HepG2 (cell line): ENCODE results near the gene LATS1. TPM values are rescaled to one million over a fixed set of nuclear protein-coding genes. Genes with fewer than 3 reads are reported as not detected.

Experiments used
- AGO1 ChIP-seq: fragments of 200-400 bp; formaldehyde crosslinking; IDR thresholded peaks from 2 replicates; pipeline ENCODE4 v1.6.1; 2017; ENCODE audit warnings: mild to moderate bottlenecking, low read depth, low read length, moderate library complexity; ENCODE audit not compliant: poor library complexity, severe bottlenecking
- BHLHE40 ChIP-seq: IDR thresholded peaks from 2 replicates; pipeline ENCODE4 v1.6.1; 2011; ENCODE audit warnings: low read length, improper control_type of control experiment
- CENPT ChIP-seq: sonication (generic); formaldehyde crosslinking; IDR thresholded peaks from 2 replicates; pipeline ENCODE4 v1.8.0; 2022; ENCODE audit warnings: low read depth, mild to moderate bottlenecking, moderate library complexity, missing genetic modification reagents
- CHD4 ChIP-seq: fragments of 200-600 bp; sonication (generic); IDR thresholded peaks from 2 replicates; pipeline ENCODE4 v1.7.0; 2017; ENCODE audit warnings: mild to moderate bottlenecking, low read length, borderline replicate concordance
- HNF4G ChIP-seq, 2 experiments: sonication (generic) in 1 of 2; formaldehyde crosslinking in 1 of 2; IDR thresholded peaks; 2 replicates each; pipeline versions ENCODE4 v1.4.0 to v1.6.1; 2011 to 2020; ENCODE audit warnings: borderline replicate concordance in 2 of 2, low read depth in 2 of 2, mild to moderate bottlenecking in 2 of 2, low read length in 1 of 2, missing genetic modification reagents in 1 of 2, moderate library complexity in 1 of 2
- KAT2B ChIP-seq: fragments of 150-350 bp; IDR thresholded peaks from 2 replicates; pipeline ENCODE4 v1.6.1; 2014; ENCODE audit warnings: low read depth, low read length, borderline replicate concordance
- MED1 ChIP-seq: sonication (generic); formaldehyde crosslinking; IDR thresholded peaks from 2 replicates; pipeline ENCODE4 v1.4.0; 2020; ENCODE audit warnings: missing genetic modification reagents
- NFIC ChIP-seq: IDR thresholded peaks from 2 replicates; pipeline ENCODE4 v1.6.1; 2012; ENCODE audit warnings: mild to moderate bottlenecking, low read length, inconsistent platforms
- NR3C1 ChIP-seq: sonication (generic); formaldehyde crosslinking; IDR thresholded peaks from 2 replicates; pipeline ENCODE4 v1.4.0; 2020; ENCODE audit warnings: missing genetic modification reagents
- RFX5 ChIP-seq: IDR thresholded peaks from 2 replicates; pipeline ENCODE4 v1.6.1; 2011; ENCODE audit warnings: low read depth, low read length, improper control_type of control experiment
- SRY ChIP-seq: sonication (generic); formaldehyde crosslinking; IDR thresholded peaks from 2 replicates; pipeline ENCODE4 v1.8.0; 2022; ENCODE audit warnings: mild to moderate bottlenecking, missing genetic modification reagents
- TGIF2 ChIP-seq: IDR thresholded peaks from 2 replicates; pipeline ENCODE4 v1.6.1; 2016; ENCODE audit warnings: control low read depth, missing compliant biosample characterization
- TRIM22 ChIP-seq: fragments of 450-650 bp; IDR thresholded peaks from 2 replicates; pipeline ENCODE4 v1.6.1; 2017
- ZNF10 ChIP-seq: sonication (generic); formaldehyde crosslinking; IDR thresholded peaks from 2 replicates; pipeline ENCODE4 v1.4.0; 2020; ENCODE audit warnings: mild to moderate bottlenecking, low read depth, missing genetic modification reagents, borderline replicate concordance
- ZNF101 ChIP-seq: sonication (generic); formaldehyde crosslinking; IDR thresholded peaks from 2 replicates; pipeline ENCODE4 v1.4.0; 2020; ENCODE audit warnings: mild to moderate bottlenecking, low read depth, missing genetic modification reagents, borderline replicate concordance
- ZNF343 ChIP-seq: sonication (generic); formaldehyde crosslinking; IDR thresholded peaks from 2 replicates; pipeline ENCODE4 v1.4.0; 2020; ENCODE audit warnings: mild to moderate bottlenecking, missing genetic modification reagents
- ZNF768 ChIP-seq: sonication (generic); formaldehyde crosslinking; IDR thresholded peaks from 2 replicates; pipeline ENCODE4 v1.4.0; 2020; ENCODE audit warnings: missing genetic modification reagents
- ZNF83 ChIP-seq: sonication (generic); formaldehyde crosslinking; IDR thresholded peaks from 2 replicates; pipeline ENCODE4 v1.4.0; 2020; ENCODE audit warnings: missing genetic modification reagents, mild to moderate bottlenecking, borderline replicate concordance
- polyA plus RNA-seq, 8 experiments: library from polyadenylated mRNA; depleted of rRNA in 3 of 8; stranded (reverse) in 7 of 8; unstranded in 1 of 8; fragments of >200 nt; fragmentation: Illumina TruSeq in 4 of 8; extraction: Trizol in 4 of 8; gene quantifications; 2 replicates each; pipeline versions ENCODE4 v1.2.1 to v1.2.3, GENCODE V29; 2011 to 2016; ENCODE audit warnings: low read depth in 4 of 8, missing spikeins in 1 of 8, mixed read lengths in 1 of 8; ENCODE audit not compliant: insufficient read depth in 1 of 8
- total RNA-seq, 5 experiments: library from RNA; depleted of rRNA; stranded (reverse); fragments of >200 nt; fragmentation: Illumina TruSeq; extraction: Trizol; gene quantifications; 2 replicates each; pipeline ENCODE4 v1.2.3, GENCODE V29; 2016; ENCODE audit warnings: low read depth in 1 of 5
- TF ChIP-seq, protein P1 (sequence below): sonication (generic); formaldehyde crosslinking; IDR thresholded peaks from 2 replicates; pipeline ENCODE4 v1.9.0; 2021; ENCODE audit warnings: missing genetic modification reagents, borderline replicate concordance
- TF ChIP-seq, protein P2 (sequence below): sonication (generic); formaldehyde crosslinking; IDR thresholded peaks from 2 replicates; pipeline ENCODE4 v1.4.0; 2020; ENCODE audit warnings: missing genetic modification reagents, low read depth, mild to moderate bottlenecking, borderline replicate concordance
- TF ChIP-seq, protein P3 (sequence below): sonication (generic); formaldehyde crosslinking; IDR thresholded peaks from 2 replicates; pipeline ENCODE4 v1.5.1; 2020; ENCODE audit warnings: missing genetic modification reagents, mild to moderate bottlenecking, borderline replicate concordance
- TF ChIP-seq, protein P4 (sequence below): sonication (generic); formaldehyde crosslinking; IDR thresholded peaks from 2 replicates; pipeline ENCODE4 v1.5.0; 2020; ENCODE audit warnings: missing genetic modification reagents

The LATS1 gene
- total and polyA plus RNA-seq, 2 of the 13 experiments (the other 11 are each of a cell fraction or from before 2014, with no cell fraction given) = 9.9 to 12.6 TPM

GRCh38 chr6:149717588-149718458 is at the start of gene LATS1 (continued):
- TF ChIP-seq TRIM22 (no peak), SRY (CRISPR knock-in tag) (peak; percentile 94), MED1 (peak; percentile 78), NFIC (no peak; the same call in 1 of the 2 replicates), ZNF10 (CRISPR knock-in tag) (0 out of 2 replicates have a peak, but pooled peaks have one; percentile 42), NR3C1 (CRISPR knock-in tag) (no peak), ZNF101 (CRISPR knock-in tag) (peak; percentile 91; the same call in 1 of the 2 replicates), ZNF768 (CRISPR knock-in tag) (peak; percentile 71; the same call in 1 of the 2 replicates), AGO1 (no peak), ZNF83 (CRISPR knock-in tag) (peak; percentile 60), BHLHE40 (no peak), TGIF2 (CRISPR knock-in tag) (peak; percentile 72), HNF4G (IDR thresholded peaks at IDR 0.05; ENCODE audit: borderline replicate concordance, low read depth, low read length) (no peak), HNF4G (CRISPR knock-in tag; IDR thresholded peaks at IDR 0.05; ENCODE audit: borderline replicate concordance, low read depth) (peak; percentile 56; the same call in 1 of the 2 replicates), KAT2B (no peak), CENPT (no peak), ZNF343 (CRISPR knock-in tag) (peak; percentile 98), CHD4 (no peak), RFX5 (no peak)
- TF ChIP-seq, protein P1, sequence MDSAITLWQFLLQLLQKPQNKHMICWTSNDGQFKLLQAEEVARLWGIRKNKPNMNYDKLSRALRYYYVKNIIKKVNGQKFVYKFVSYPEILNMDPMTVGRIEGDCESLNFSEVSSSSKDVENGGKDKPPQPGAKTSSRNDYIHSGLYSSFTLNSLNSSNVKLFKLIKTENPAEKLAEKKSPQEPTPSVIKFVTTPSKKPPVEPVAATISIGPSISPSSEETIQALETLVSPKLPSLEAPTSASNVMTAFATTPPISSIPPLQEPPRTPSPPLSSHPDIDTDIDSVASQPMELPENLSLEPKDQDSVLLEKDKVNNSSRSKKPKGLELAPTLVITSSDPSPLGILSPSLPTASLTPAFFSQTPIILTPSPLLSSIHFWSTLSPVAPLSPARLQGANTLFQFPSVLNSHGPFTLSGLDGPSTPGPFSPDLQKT (CRISPR knock-in tag) = no peak
- TF ChIP-seq, protein P2, sequence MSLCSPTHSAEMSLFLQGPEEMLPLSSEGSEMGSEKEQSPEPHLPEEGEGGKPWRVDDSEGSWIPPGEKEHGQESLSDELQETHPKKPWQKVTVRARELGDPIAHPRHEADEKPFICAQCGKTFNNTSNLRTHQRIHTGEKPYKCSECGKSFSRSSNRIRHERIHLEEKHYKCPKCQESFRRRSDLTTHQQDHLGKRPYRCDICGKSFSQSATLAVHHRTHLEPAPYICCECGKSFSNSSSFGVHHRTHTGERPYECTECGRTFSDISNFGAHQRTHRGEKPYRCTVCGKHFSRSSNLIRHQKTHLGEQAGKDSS (CRISPR knock-in tag) = peak; percentile 78; the same call in 1 of the 2 replicates
- TF ChIP-seq, protein P3, sequence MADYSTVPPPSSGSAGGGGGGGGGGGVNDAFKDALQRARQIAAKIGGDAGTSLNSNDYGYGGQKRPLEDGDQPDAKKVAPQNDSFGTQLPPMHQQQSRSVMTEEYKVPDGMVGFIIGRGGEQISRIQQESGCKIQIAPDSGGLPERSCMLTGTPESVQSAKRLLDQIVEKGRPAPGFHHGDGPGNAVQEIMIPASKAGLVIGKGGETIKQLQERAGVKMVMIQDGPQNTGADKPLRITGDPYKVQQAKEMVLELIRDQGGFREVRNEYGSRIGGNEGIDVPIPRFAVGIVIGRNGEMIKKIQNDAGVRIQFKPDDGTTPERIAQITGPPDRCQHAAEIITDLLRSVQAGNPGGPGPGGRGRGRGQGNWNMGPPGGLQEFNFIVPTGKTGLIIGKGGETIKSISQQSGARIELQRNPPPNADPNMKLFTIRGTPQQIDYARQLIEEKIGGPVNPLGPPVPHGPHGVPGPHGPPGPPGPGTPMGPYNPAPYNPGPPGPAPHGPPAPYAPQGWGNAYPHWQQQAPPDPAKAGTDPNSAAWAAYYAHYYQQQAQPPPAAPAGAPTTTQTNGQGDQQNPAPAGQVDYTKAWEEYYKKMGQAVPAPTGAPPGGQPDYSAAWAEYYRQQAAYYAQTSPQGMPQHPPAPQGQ (CRISPR knock-in tag) = no peak; the same call in 1 of the 2 replicates
- TF ChIP-seq, protein P4, sequence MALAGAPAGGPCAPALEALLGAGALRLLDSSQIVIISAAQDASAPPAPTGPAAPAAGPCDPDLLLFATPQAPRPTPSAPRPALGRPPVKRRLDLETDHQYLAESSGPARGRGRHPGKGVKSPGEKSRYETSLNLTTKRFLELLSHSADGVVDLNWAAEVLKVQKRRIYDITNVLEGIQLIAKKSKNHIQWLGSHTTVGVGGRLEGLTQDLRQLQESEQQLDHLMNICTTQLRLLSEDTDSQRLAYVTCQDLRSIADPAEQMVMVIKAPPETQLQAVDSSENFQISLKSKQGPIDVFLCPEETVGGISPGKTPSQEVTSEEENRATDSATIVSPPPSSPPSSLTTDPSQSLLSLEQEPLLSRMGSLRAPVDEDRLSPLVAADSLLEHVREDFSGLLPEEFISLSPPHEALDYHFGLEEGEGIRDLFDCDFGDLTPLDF (CRISPR knock-in tag) = peak; percentile 82; the same call in 1 of the 2 replicates
